Measurements from ENCODE around the gene NDUFS6.

NDUFS6 gene

DNA sequence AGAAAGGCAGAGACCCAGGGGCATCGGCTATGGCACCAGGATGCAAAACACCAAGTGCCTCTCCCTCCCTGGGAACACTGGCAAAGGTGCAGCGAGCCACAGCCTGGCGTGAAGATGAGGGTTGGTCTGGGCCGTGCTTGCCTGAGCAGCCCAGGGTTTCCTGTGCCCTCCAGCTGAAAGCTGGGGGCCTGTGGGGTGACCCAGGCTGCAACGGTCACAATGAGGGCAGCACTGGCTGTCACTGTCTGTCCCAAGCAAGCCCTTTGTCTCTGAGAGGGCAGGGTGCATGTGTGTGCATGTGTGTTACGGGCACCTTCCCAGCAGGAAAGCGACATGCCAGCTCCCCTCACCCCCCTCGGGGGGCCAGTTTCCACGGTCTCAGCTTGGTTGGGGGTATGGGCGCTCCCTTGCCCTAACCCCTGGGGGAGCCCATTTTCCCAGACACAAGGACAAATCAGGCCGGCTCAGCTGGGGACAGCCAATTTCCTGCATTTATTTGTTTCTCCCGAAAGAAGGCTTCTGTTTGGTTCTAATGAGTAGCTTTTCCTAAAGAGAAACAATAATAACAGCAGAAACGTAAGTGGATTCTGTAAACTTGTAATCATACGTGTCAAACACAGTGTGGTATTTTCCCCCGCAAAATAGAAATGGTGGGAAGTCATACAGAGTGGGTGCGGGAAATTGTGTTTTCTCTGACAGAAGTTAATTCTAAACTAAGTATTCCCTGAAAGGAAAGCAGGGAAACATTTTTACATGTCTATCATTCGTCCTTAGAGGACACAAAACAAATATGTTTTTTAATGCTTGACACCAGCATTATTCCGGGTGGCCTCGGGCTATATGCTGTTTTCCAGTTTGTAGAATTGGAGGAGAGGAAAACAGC, 22.8 kb upstream of the NDUFS6 start:
- no peak; the same call in 2 of the 3 replicates for ATAC-seq
- no peak for TF ChIP-seq CSDC2 (CRISPR knock-in tag; IDR thresholded peaks at IDR 0.05)
- no peak for TF ChIP-seq GLIS3 (CRISPR knock-in tag; IDR thresholded peaks at IDR 0.05)
- no peak for TF ChIP-seq ARNTL (CRISPR knock-in tag; IDR thresholded peaks at IDR 0.05; ENCODE audit: borderline replicate concordance, low read depth)
- no peak for TF ChIP-seq ZNF70 (CRISPR knock-in tag; IDR thresholded peaks at IDR 0.05)

DNA sequence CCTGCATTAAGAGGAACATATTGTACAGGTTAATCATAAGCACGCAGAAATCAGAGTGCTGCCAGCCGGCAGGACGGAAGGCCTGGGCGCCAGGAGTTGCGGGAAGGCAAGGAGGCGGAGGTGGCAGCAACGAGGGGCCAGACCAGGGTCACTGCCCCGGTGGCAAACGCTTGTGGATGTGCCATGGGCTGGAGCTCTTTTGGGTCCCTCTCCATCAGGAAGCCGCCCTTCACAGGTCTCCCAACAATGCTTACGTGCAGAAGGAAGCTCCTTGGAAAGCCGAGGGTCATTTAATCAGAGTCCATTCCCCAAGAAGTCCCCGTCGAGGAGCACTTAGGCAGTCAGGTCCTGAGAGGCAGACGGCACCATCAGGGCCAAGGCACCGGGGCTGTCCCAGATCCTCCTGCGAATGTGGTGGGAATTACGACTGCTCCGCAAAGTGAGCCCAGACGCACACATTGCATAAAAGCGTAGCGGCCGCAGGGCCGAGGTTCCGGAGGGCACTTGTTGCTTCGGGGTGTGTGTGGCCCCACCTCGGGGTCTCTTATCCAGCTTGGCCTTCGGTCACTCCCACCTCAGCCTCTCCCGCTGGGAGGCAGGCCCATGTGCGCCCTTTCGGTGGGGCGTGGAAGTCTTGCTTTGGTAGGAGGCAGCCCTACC, 22.1 kb upstream of the NDUFS6 start:
- no peak for TF ChIP-seq TCF4 (CRISPR knock-in tag; IDR thresholded peaks at IDR 0.05; ENCODE audit: borderline replicate concordance)
- TF ChIP-seq ZFP3 (CRISPR knock-in tag; IDR thresholded peaks at IDR 0.05): no peak
- no peak for TF ChIP-seq CSDC2 (CRISPR knock-in tag; IDR thresholded peaks at IDR 0.05)
- TF ChIP-seq, protein P1, sequence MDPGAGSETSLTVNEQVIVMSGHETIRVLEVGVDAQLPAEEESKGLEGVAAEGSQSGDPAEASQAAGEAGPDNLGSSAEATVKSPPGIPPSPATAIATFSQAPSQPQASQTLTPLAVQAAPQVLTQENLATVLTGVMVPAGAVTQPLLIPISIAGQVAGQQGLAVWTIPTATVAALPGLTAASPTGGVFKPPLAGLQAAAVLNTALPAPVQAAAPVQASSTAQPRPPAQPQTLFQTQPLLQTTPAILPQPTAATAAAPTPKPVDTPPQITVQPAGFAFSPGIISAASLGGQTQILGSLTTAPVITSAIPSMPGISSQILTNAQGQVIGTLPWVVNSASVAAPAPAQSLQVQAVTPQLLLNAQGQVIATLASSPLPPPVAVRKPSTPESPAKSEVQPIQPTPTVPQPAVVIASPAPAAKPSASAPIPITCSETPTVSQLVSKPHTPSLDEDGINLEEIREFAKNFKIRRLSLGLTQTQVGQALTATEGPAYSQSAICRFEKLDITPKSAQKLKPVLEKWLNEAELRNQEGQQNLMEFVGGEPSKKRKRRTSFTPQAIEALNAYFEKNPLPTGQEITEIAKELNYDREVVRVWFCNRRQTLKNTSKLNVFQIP (CRISPR knock-in tag; IDR thresholded peaks at IDR 0.05; ENCODE audit: borderline replicate concordance, low read depth): no peak
- no peak for TF ChIP-seq ZNF70 (CRISPR knock-in tag; IDR thresholded peaks at IDR 0.05)
- TF ChIP-seq, protein P2, sequence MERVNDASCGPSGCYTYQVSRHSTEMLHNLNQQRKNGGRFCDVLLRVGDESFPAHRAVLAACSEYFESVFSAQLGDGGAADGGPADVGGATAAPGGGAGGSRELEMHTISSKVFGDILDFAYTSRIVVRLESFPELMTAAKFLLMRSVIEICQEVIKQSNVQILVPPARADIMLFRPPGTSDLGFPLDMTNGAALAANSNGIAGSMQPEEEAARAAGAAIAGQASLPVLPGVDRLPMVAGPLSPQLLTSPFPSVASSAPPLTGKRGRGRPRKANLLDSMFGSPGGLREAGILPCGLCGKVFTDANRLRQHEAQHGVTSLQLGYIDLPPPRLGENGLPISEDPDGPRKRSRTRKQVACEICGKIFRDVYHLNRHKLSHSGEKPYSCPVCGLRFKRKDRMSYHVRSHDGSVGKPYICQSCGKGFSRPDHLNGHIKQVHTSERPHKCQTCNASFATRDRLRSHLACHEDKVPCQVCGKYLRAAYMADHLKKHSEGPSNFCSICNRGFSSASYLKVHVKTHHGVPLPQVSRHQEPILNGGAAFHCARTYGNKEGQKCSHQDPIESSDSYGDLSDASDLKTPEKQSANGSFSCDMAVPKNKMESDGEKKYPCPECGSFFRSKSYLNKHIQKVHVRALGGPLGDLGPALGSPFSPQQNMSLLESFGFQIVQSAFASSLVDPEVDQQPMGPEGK (CRISPR knock-in tag; IDR thresholded peaks at IDR 0.05; ENCODE audit: borderline replicate concordance): no peak
- TF ChIP-seq SNAI2 (CRISPR knock-in tag; IDR thresholded peaks at IDR 0.05): no peak
- ATAC-seq: no peak

DNA sequence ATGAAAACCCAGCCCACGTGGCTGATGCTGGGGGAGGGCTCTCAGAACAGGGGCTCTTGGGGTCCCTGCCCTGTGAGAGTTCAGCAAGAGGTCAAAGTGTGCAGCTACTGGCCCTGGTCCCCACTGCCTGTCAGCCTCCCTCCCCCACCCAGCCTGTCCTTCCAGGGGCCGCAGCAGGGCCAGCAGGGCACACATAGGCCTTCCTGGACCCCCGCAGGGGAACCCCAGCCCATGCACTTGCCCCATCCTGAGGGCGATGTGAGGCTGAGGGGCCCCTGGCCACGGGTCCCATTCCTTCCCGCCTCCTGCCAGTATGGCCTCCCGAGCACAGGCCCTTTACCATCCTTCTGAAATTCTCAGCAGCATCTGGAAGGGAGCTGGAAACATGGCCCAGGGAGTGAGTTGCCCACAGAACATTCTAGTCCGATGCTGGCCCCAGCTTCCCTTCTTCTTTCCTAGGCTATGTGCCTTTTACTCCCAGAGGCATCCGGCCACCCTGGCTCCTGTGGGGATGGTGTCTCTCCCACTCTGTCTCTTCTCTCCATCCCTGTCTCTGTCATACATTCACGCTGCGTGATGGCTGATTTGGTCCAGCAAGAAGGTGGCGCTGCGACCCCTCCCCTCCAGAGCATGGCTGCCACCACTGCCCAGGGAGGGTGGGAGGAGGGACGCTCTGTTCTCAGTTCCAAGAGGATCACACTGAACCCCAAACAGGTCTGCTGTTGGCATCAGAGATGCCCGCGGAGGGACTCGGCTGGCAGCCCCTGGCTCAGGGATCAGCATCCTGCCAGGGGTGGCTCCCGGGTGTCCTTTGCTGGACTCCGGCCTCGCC, 21.2 kb upstream of the NDUFS6 start:
- ATAC-seq: no peak
- TF ChIP-seq ESRRG (CRISPR knock-in tag; IDR thresholded peaks at IDR 0.05) (no peak), ZC3H10 (CRISPR knock-in tag; IDR thresholded peaks at IDR 0.05) (no peak), TCF4 (CRISPR knock-in tag; IDR thresholded peaks at IDR 0.05; ENCODE audit: borderline replicate concordance) (no peak), ZNF70 (CRISPR knock-in tag; IDR thresholded peaks at IDR 0.05) (no peak), CSDC2 (CRISPR knock-in tag; IDR thresholded peaks at IDR 0.05) (no peak), BACH2 (CRISPR knock-in tag; IDR thresholded peaks at IDR 0.05; ENCODE audit: borderline replicate concordance) (no peak), ZFP30 (CRISPR knock-in tag; IDR thresholded peaks at IDR 0.05) (no peak)
- TF ChIP-seq, protein P2 (CRISPR knock-in tag; IDR thresholded peaks at IDR 0.05; ENCODE audit: borderline replicate concordance): no peak
- TF ChIP-seq, protein P3, sequence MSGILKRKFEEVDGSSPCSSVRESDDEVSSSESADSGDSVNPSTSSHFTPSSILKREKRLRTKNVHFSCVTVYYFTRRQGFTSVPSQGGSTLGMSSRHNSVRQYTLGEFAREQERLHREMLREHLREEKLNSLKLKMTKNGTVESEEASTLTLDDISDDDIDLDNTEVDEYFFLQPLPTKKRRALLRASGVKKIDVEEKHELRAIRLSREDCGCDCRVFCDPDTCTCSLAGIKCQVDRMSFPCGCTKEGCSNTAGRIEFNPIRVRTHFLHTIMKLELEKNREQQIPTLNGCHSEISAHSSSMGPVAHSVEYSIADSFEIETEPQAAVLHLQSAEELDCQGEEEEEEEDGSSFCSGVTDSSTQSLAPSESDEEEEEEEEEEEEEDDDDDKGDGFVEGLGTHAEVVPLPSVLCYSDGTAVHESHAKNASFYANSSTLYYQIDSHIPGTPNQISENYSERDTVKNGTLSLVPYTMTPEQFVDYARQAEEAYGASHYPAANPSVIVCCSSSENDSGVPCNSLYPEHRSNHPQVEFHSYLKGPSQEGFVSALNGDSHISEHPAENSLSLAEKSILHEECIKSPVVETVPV (CRISPR knock-in tag; IDR thresholded peaks at IDR 0.05): no peak
- TF ChIP-seq, protein P4, sequence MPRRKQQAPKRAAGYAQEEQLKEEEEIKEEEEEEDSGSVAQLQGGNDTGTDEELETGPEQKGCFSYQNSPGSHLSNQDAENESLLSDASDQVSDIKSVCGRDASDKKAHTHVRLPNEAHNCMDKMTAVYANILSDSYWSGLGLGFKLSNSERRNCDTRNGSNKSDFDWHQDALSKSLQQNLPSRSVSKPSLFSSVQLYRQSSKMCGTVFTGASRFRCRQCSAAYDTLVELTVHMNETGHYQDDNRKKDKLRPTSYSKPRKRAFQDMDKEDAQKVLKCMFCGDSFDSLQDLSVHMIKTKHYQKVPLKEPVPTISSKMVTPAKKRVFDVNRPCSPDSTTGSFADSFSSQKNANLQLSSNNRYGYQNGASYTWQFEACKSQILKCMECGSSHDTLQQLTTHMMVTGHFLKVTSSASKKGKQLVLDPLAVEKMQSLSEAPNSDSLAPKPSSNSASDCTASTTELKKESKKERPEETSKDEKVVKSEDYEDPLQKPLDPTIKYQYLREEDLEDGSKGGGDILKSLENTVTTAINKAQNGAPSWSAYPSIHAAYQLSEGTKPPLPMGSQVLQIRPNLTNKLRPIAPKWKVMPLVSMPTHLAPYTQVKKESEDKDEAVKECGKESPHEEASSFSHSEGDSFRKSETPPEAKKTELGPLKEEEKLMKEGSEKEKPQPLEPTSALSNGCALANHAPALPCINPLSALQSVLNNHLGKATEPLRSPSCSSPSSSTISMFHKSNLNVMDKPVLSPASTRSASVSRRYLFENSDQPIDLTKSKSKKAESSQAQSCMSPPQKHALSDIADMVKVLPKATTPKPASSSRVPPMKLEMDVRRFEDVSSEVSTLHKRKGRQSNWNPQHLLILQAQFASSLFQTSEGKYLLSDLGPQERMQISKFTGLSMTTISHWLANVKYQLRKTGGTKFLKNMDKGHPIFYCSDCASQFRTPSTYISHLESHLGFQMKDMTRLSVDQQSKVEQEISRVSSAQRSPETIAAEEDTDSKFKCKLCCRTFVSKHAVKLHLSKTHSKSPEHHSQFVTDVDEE (CRISPR knock-in tag; IDR thresholded peaks at IDR 0.05): no peak

Measured in SK-N-SH treated with all-trans-retinoic acid at 6 μM for 48 hours (cell line).